PC-3 (cell line): Measurements from ENCODE around the gene EDDM3A. TPM values are rescaled to one million over a fixed set of nuclear protein-coding genes. Genes with fewer than 3 reads are reported as not detected.

Source experiments
- ATAC-seq: fragments of 200-7000 bp; cut with Tn5 transposase; 2 replicates; pipeline ENCODE4 v1.9.1; 2020; ENCODE audit warnings: mild to moderate bottlenecking, moderate library complexity
- BruUV-seq: library from RNA; stranded (reverse); fragments of 400-500 nt; replicated peaks from 2 replicates; lab custom pipeline; 2021; lab: Mats Ljungman, UMichigan
- CTCF ChIA-PET: fragments of 300-600 bp; sonication (Branson Sonifier 250); formaldehyde crosslinking; loops from one replicate; lab custom pipeline; 2022; ENCODE audit warnings: antibody characterized with exemption; lab: Charles Lee
- POLR2A ChIA-PET: fragments of 300-600 bp; sonication (Branson Sonifier 250); formaldehyde crosslinking; loops from one replicate; lab custom pipeline; 2022; ENCODE audit warnings: antibody characterized with exemption; ENCODE audit not compliant: unreplicated experiment; lab: Charles Lee
- DNase-seq: peaks from one replicate; pipeline ENCODE4 v3.0.0-alpha.2; 2015
- H2AFZ ChIP-seq: fragments of 300-600 bp; sonication (generic); 2 replicates; pipeline ENCODE4 v1.6.0; 2016; ENCODE audit warnings: antibody characterized with exemption, low read length
- H3F3A ChIP-seq: fragments of 300-600 bp; sonication (generic); one replicate; pipeline ENCODE4 v1.6.0; 2017; ENCODE audit warnings: antibody characterized with exemption, low read length, control low read depth, mild to moderate bottlenecking; ENCODE audit not compliant: unreplicated experiment
- H3K27ac ChIP-seq: fragments of 300-600 bp; sonication (generic); 2 replicates; pipeline ENCODE4 v1.5.1; 2016; ENCODE audit warnings: mild to moderate bottlenecking, low read length
- H3K27me3 ChIP-seq: fragments of 300-600 bp; sonication (generic); 2 replicates; pipeline ENCODE4 v1.6.1; 2016; ENCODE audit warnings: low read length, mixed read lengths
- H3K36me3 ChIP-seq: fragments of 300-600 bp; sonication (generic); 2 replicates; pipeline ENCODE4 v1.6.1; 2016; ENCODE audit warnings: low read depth, mixed run types, low read length, mixed read lengths
- H3K4me1 ChIP-seq: fragments of 300-600 bp; sonication (generic); 2 replicates; pipeline ENCODE4 v1.5.1; 2016; ENCODE audit warnings: low read length; ENCODE audit not compliant: insufficient read depth
- H3K4me2 ChIP-seq: fragments of 300-600 bp; sonication (generic); 2 replicates; pipeline ENCODE4 v1.6.0; 2016; ENCODE audit warnings: low read length
- H3K4me3 ChIP-seq: fragments of 300-600 bp; sonication (generic); 2 replicates; pipeline ENCODE4 v1.5.1; 2016; ENCODE audit warnings: mild to moderate bottlenecking, low read length, mixed read lengths
- H3K79me2 ChIP-seq: fragments of 300-600 bp; sonication (generic); 2 replicates; pipeline ENCODE4 v1.6.1; 2017; ENCODE audit warnings: low read length, mixed read lengths
- H3K9ac ChIP-seq: fragments of 300-600 bp; sonication (generic); 2 replicates; pipeline ENCODE4 v1.6.0; 2016; ENCODE audit warnings: mild to moderate bottlenecking, low read length
- H3K9me2 ChIP-seq: fragments of 300-600 bp; sonication (generic); replicated peaks from 2 replicates; pipeline ENCODE4 v1.6.1; 2016; ENCODE audit warnings: mixed run types, low read length, mixed read lengths
- H3K9me3 ChIP-seq: fragments of 300-600 bp; sonication (generic); 2 replicates; pipeline ENCODE4 v1.6.1; 2016; ENCODE audit warnings: low read length, mixed read lengths
- H4K20me1 ChIP-seq: fragments of 300-600 bp; sonication (generic); 2 replicates; pipeline ENCODE4 v1.6.1; 2016; ENCODE audit warnings: low read length, mixed read lengths
- EZH2 ChIP-seq: fragments of 300-600 bp; sonication (generic); IDR thresholded peaks from one replicate; pipeline ENCODE4 v1.6.1; 2017; ENCODE audit warnings: antibody characterized with exemption, mild to moderate bottlenecking, low read length; ENCODE audit not compliant: unreplicated experiment
- EZH2phosphoT487 ChIP-seq: fragments of 300-600 bp; sonication (generic); IDR thresholded peaks from 2 replicates; pipeline ENCODE4 v1.6.1; 2018; ENCODE audit warnings: mild to moderate bottlenecking, antibody characterized with exemption, low read length, borderline replicate concordance
- intact Hi-C: fragments of 100-400 bp; cut with micrococcal nuclease; formaldehyde crosslinking; loops from 2 replicates; pipeline ENCODE4 v1.9.0; 2023
- total RNA-seq: library from RNA; depleted of rRNA; stranded (reverse); fragments of >200 nt; gene quantifications from 2 replicates; pipeline ENCODE4 v1.2.3, GENCODE V29; 2014
- TF ChIP-seq, protein P1 (sequence below): fragments of 300-600 bp; sonication (generic); conservative IDR thresholded peaks from 2 replicates; pipeline ENCODE4 v1.5.1; 2017; ENCODE audit warnings: antibody characterized with exemption, low read depth, mild to moderate bottlenecking, low read length

Gene EDDM3A
- total RNA-seq, 1 experiment from 2014 or later, result not detected

DNA sequence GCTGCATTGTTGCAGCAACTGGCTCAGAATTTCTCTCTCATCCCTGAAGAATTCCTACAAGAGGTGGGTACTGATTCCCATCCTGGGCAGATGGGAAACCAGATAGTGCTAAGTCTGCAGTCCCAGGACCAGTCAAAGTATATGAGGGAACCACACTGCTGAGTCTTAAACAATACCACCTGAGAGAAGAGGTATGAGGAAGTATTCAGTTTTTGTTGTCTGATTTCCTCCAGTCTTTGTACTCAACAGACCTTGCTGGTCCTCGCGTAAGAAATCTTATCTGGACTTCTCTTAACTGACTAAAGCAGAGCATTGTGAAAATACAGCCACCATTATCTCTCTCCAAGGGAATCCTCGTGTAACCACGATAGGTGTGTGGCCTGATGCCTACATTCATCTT lies 3.6 kb upstream of the EDDM3A start:
- Histone ChIP-seq H3K27ac (no peak overlapping the region), H3K9me3 (no peaks in the 10 kb centered on the region), H3K36me3 (no peaks in the 10 kb centered on the region), H3K79me2 (no peaks in the 10 kb centered on the region), H2AFZ (no peak overlapping the region), H3K27me3 (peaks cover 56% of the 10 kb centered on the region), H3K4me3 (no peak overlapping the region), H3K4me1 (no peaks in the 10 kb centered on the region), H3F3A (no peaks in the 10 kb centered on the region), H3K9me2 (no peaks in the 10 kb centered on the region), H3K9ac (no peak overlapping the region), H4K20me1 (no peaks in the 10 kb centered on the region), H3K4me2 (no peak overlapping the region)
- BruUV-seq, result no TSS peak
- CTCF ChIA-PET, result no interaction called here
- TF ChIP-seq, protein P1, sequence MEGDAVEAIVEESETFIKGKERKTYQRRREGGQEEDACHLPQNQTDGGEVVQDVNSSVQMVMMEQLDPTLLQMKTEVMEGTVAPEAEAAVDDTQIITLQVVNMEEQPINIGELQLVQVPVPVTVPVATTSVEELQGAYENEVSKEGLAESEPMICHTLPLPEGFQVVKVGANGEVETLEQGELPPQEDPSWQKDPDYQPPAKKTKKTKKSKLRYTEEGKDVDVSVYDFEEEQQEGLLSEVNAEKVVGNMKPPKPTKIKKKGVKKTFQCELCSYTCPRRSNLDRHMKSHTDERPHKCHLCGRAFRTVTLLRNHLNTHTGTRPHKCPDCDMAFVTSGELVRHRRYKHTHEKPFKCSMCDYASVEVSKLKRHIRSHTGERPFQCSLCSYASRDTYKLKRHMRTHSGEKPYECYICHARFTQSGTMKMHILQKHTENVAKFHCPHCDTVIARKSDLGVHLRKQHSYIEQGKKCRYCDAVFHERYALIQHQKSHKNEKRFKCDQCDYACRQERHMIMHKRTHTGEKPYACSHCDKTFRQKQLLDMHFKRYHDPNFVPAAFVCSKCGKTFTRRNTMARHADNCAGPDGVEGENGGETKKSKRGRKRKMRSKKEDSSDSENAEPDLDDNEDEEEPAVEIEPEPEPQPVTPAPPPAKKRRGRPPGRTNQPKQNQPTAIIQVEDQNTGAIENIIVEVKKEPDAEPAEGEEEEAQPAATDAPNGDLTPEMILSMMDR, result no peak
- TF ChIP-seq EZH2phosphoT487, result no peak
- no peak for TF ChIP-seq EZH2
- POLR2A ChIA-PET, result interaction anchor here (0.6 kb wide), 1 partner anchor 91 kb away, joined by 4 read pairs; no protein-coding TSS in a partner anchor
- DNase-seq (no peak), ATAC-seq (no peak)
- intact Hi-C loops, result no loop called here

DNA sequence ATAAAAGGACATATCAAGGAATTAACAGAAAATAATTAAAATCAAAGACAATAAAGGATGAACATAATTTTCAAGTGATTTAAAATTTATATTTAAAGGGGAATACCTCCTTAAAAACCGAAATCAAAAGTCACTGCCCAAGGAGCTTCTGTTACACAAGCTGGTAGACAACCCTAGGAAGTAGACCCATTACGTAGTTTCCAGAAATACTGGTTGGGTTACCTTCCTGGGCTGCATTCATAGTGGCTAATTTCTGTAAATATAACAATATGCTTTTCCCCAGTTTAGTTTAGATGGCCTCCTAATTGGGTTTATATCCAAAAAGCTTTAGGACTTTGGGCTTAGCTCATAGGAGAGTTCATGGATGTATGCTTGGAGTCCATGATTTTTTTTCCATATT lies 2.1 kb upstream of the EDDM3A start:
- no peaks in the 10 kb centered on the region for H3K4me1 ChIP-seq
- no peaks in the 10 kb centered on the region for H3K79me2 ChIP-seq
- CTCF ChIA-PET, result no interaction called here
- H3K9me3 ChIP-seq, result no peaks in the 10 kb centered on the region
- H3K4me3 ChIP-seq, result no peak overlapping the region
- POLR2A ChIA-PET, result no interaction called here
- no peak overlapping the region for H3K4me2 ChIP-seq
- no peak overlapping the region for H2AFZ ChIP-seq
- DNase-seq, result peak; percentile 61
- peaks cover 54% of the 10 kb centered on the region for H3K27me3 ChIP-seq
- no TSS peak for BruUV-seq
- no peaks in the 10 kb centered on the region for H4K20me1 ChIP-seq
- no peaks in the 10 kb centered on the region for H3F3A ChIP-seq
- H3K27ac ChIP-seq, result no peak overlapping the region
- no peaks in the 10 kb centered on the region for H3K9me2 ChIP-seq
- ATAC-seq, result no peak
- intact Hi-C loops, result no loop called here
- H3K36me3 ChIP-seq, result no peaks in the 10 kb centered on the region
- H3K9ac ChIP-seq, result no peak overlapping the region
- TF ChIP-seq, protein P1, result no peak
- no peak for TF ChIP-seq EZH2phosphoT487
- no peak for TF ChIP-seq EZH2

DNA sequence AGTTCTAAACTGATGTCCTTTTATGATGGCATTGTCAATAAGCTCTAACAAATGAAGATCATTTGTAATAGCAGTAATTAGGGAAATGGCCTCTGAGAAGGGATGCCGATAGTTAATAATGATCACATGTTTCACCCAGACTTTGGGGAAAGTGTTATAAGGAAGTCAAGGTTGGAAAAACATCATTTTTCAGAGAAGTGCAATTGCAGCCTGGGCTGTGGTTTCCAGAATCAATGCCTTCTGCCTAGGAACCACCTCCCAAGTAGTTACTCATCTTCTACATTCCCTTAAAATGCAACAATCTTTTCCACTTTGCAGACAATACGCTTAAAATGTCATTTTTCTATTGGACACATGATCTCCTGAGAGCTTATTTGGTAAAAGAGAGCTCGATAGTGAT lies 879 bp downstream of the EDDM3A start:
- CTCF ChIA-PET, result no interaction called here
- Histone ChIP-seq H3K27me3 (peaks cover 42% of the 10 kb centered on the region; the same call in 1 of the 2 replicates), H3K36me3 (no peaks in the 10 kb centered on the region), H3K4me3 (no peak overlapping the region), H3K9me3 (peaks cover under 1% of the 10 kb centered on the region; the same call in 1 of the 2 replicates), H4K20me1 (no peaks in the 10 kb centered on the region), H3K4me2 (no peak overlapping the region), H3K9me2 (no peaks in the 10 kb centered on the region), H3K4me1 (no peaks in the 10 kb centered on the region), H3K79me2 (no peaks in the 10 kb centered on the region), H3K27ac (no peak overlapping the region), H2AFZ (no peak overlapping the region), H3F3A (no peaks in the 10 kb centered on the region), H3K9ac (no peak overlapping the region)
- TF ChIP-seq EZH2phosphoT487 (no peak), EZH2 (no peak)
- TF ChIP-seq, protein P1, result no peak
- DNase-seq (no peak), ATAC-seq (no peak)
- no TSS peak for BruUV-seq
- POLR2A ChIA-PET, result no interaction called here
- intact Hi-C loops, result no loop called here
